Neural progenitor cell (in vitro differentiated cells): ENCODE results near the gene OR52W1. TPM values are rescaled to one million over a fixed set of nuclear protein-coding genes. Genes with fewer than 3 reads are reported as not detected.

ENCODE experiments used
- DNase-seq: peaks from one replicate; pipeline ENCODE4 v3.0.0-alpha.2; 2016; ENCODE audit warnings: low spot score
- H2AFZ ChIP-seq: fragments of 200-600 bp; sonication (generic); replicated peaks from 2 replicates; pipeline ENCODE4 v1.6.1; 2016; ENCODE audit warnings: antibody characterized with exemption
- H3F3A ChIP-seq: fragments of 200-600 bp; sonication (generic); 2 replicates; pipeline ENCODE4 v1.6.1; 2016; ENCODE audit warnings: antibody characterized with exemption, low read depth
- H3K27ac ChIP-seq: fragments of 200-600 bp; sonication (generic); 2 replicates; pipeline ENCODE4 v1.5.1; 2016; ENCODE audit warnings: mild to moderate bottlenecking
- H3K27me3 ChIP-seq: fragments of 200-600 bp; sonication (generic); 2 replicates; pipeline ENCODE4 v1.6.1; 2016; ENCODE audit warnings: mild to moderate bottlenecking, moderate library complexity
- H3K36me3 ChIP-seq: fragments of 200-600 bp; sonication (generic); 2 replicates; pipeline ENCODE4 v1.5.1; 2016
- H3K4me1 ChIP-seq: fragments of 200-600 bp; sonication (generic); 2 replicates; pipeline ENCODE4 v1.6.1; 2016; ENCODE audit warnings: mixed run types
- H3K4me2 ChIP-seq: fragments of 200-600 bp; sonication (generic); 2 replicates; pipeline ENCODE4 v1.6.1; 2016
- H3K4me3 ChIP-seq: fragments of 200-600 bp; sonication (generic); 2 replicates; pipeline ENCODE4 v1.5.1; 2016
- H3K79me2 ChIP-seq: fragments of 200-600 bp; sonication (generic); 2 replicates; pipeline ENCODE4 v1.6.1; 2016; ENCODE audit warnings: low read depth
- H3K9ac ChIP-seq: fragments of 200-600 bp; sonication (generic); 2 replicates; pipeline ENCODE4 v1.6.1; 2016
- H3K9me3 ChIP-seq: fragments of 200-600 bp; sonication (generic); 2 replicates; pipeline ENCODE4 v1.5.1; 2016; ENCODE audit warnings: low read depth
- H4K20me1 ChIP-seq: fragments of 200-600 bp; sonication (generic); 2 replicates; pipeline ENCODE4 v1.6.1; 2016; ENCODE audit warnings: low read depth
- H3K27ac Mint-ChIP-seq: 3 replicates; pipeline ENCODE4 v1.8.0; 2021; ENCODE audit warnings: mixed read lengths
- H3K27me3 Mint-ChIP-seq: 2 replicates; pipeline ENCODE4 v1.8.0; 2022; ENCODE audit warnings: low read depth, mild to moderate bottlenecking, inconsistent platforms, moderate library complexity, mixed read lengths; ENCODE audit not compliant: insufficient read depth
- H3K36me3 Mint-ChIP-seq: 3 replicates; pipeline ENCODE4 v1.8.0; 2021; ENCODE audit warnings: mixed read lengths
- H3K4me1 Mint-ChIP-seq: 3 replicates; pipeline ENCODE4 v1.8.0; 2021; ENCODE audit warnings: mixed read lengths
- H3K4me3 Mint-ChIP-seq: 3 replicates; pipeline ENCODE4 v1.8.0; 2021; ENCODE audit warnings: mild to moderate bottlenecking, moderate library complexity, mixed read lengths
- H3K9me3 Mint-ChIP-seq: 3 replicates; pipeline ENCODE4 v1.8.0; 2020; ENCODE audit warnings: mixed read lengths
- CTCF ChIP-seq: fragments of 200-600 bp; sonication (generic); IDR thresholded peaks from 2 replicates; pipeline ENCODE4 v1.5.1; 2017; ENCODE audit warnings: antibody characterized with exemption, mild to moderate bottlenecking
- EZH2 ChIP-seq: fragments of 200-600 bp; sonication (generic); IDR thresholded peaks from 2 replicates; pipeline ENCODE4 v1.6.1; 2017; ENCODE audit warnings: antibody characterized with exemption, mild to moderate bottlenecking, moderate library complexity
- EZH2phosphoT487 ChIP-seq: fragments of 200-600 bp; sonication (generic); IDR thresholded peaks from 2 replicates; pipeline ENCODE4 v1.6.1; 2017; ENCODE audit warnings: antibody characterized with exemption
- total RNA-seq: library from RNA; depleted of rRNA; stranded (reverse); fragments of >200 nt; gene quantifications from 2 replicates; pipeline ENCODE4 v1.2.3, GENCODE V29; 2015; ENCODE audit warnings: low replicate concordance

Gene OR52W1
- total RNA-seq, 1 donor from 2014 or later: not detected

- H3K27ac Mint-ChIP-seq: no peak overlapping the region
- DNase-seq: no peak
- no peak overlapping the region for H3K4me3 Mint-ChIP-seq
- peaks cover 16% of the 10 kb centered on the region for H3K79me2 ChIP-seq
- no peaks in the 10 kb centered on the region for H3K9me3 ChIP-seq
- no peak overlapping the region for H3K27ac ChIP-seq
- H4K20me1 ChIP-seq: peaks cover 4% of the 10 kb centered on the region
- no peaks in the 10 kb centered on the region for H3K36me3 ChIP-seq
- no peak overlapping the region for H2AFZ ChIP-seq
- no peak overlapping the region for H3K9ac ChIP-seq
- peaks cover 6% of the 10 kb centered on the region for H3K9me3 Mint-ChIP-seq
- no peak overlapping the region for H3K4me3 ChIP-seq
- H3K27me3 Mint-ChIP-seq: peaks cover 9% of the 10 kb centered on the region
- no peak overlapping the region for H3K4me2 ChIP-seq
- peaks cover 13% of the 10 kb centered on the region for H3K4me1 Mint-ChIP-seq
- peaks cover 8% of the 10 kb centered on the region for H3K4me1 ChIP-seq
- no peak for TF ChIP-seq EZH2
- no peak for TF ChIP-seq CTCF
- no peak for TF ChIP-seq EZH2phosphoT487
- H3F3A ChIP-seq: peaks cover 12% of the 10 kb centered on the region
- no peaks in the 10 kb centered on the region for H3K36me3 Mint-ChIP-seq
- H3K27me3 ChIP-seq: no peaks in the 10 kb centered on the region
Observed at GRCh38 chr11:6237761-6238302, 38.8 kb downstream of the OR52W1 start.

DNA sequence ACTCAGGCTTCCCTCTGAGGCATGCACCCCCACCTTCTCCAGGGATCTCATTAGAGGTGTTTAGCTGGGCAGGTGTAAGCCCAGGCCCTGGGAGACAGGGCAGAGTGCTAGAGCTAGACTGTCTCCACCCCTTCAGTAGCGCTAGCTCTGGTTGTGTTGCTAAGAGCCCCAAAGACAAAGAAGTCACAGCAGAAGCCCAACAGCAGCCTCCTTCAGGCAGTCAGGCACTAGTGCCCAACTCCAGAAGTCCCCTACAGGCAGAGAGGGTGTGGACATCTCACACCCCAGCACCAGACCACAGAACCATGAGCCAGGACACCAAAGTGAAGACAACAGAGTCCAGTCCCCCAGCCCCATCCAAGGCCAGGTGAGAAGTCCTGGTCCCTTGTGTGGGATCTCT lies 39.9 kb downstream of the OR52W1 start, which contains the start of gene CNGA4:
Gene CNGA4, plus strand, starts transcription at position 188 of the 400 bp plus-strand sequence. Its CDS starts 118 bp downstream, at position 306.
- no peak within 1 kb of the TSS for H3K4me3 ChIP-seq
- H3K4me1 Mint-ChIP-seq: peaks cover 15% of the 10 kb centered on the region
- peak; percentile 14 for DNase-seq

DNA sequence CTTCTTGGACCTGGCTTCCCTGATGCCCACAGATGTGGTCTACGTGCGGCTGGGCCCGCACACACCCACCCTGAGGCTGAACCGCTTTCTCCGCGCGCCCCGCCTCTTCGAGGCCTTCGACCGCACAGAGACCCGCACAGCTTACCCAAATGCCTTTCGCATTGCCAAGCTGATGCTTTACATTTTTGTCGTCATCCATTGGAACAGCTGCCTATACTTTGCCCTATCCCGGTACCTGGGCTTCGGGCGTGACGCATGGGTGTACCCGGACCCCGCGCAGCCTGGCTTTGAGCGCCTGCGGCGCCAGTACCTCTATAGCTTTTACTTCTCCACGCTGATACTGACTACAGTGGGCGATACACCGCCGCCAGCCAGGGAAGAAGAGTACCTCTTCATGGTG lies 41.1 kb downstream of the OR52W1 start:
- TF ChIP-seq EZH2phosphoT487 (no peak), EZH2 (no peak), CTCF (no peak)
- no peak overlapping the region for H3K4me3 ChIP-seq

More for the DNA sequence above, 39.9 kb downstream of the OR52W1 start, which contains the start of gene CNGA4:
- peaks cover 5% of the 10 kb centered on the region for H3K79me2 ChIP-seq
- H3K9me3 ChIP-seq: no peaks in the 10 kb centered on the region
- H2AFZ ChIP-seq: peak within 1 kb of the TSS; percentile 26
- no peaks in the 10 kb centered on the region for H3K4me1 ChIP-seq
- H3K4me2 ChIP-seq: no peak within 1 kb of the TSS
- no peak within 1 kb of the TSS for H3K27ac Mint-ChIP-seq
- no peak for TF ChIP-seq CTCF
- TF ChIP-seq EZH2phosphoT487: no peak
- TF ChIP-seq EZH2: no peak
- H3K27me3 ChIP-seq: no peaks in the 10 kb centered on the region
- no peak within 1 kb of the TSS for H3K9ac ChIP-seq
- no peak within 1 kb of the TSS for H3K27ac ChIP-seq
- no peaks in the 10 kb centered on the region for H3K36me3 Mint-ChIP-seq
- no peak within 1 kb of the TSS for H3K4me3 Mint-ChIP-seq
- peaks cover 12% of the 10 kb centered on the region for H3F3A ChIP-seq
- no peaks in the 10 kb centered on the region for H4K20me1 ChIP-seq
- H3K9me3 Mint-ChIP-seq: peaks cover 6% of the 10 kb centered on the region
- H3K36me3 ChIP-seq: no peaks in the 10 kb centered on the region
- H3K27me3 Mint-ChIP-seq: peaks cover 9% of the 10 kb centered on the region

More for the DNA sequence above, 41.1 kb downstream of the OR52W1 start:
- H3K4me1 ChIP-seq: no peaks in the 10 kb centered on the region
- H3K9me3 ChIP-seq: no peaks in the 10 kb centered on the region
- DNase-seq: no peak
- no peaks in the 10 kb centered on the region for H3K36me3 ChIP-seq
- no peaks in the 10 kb centered on the region for H3K27me3 ChIP-seq
- Mint-ChIP-seq H3K27me3 (peaks cover 14% of the 10 kb centered on the region), H3K9me3 (peaks cover 6% of the 10 kb centered on the region), H3K4me3 (no peak overlapping the region), H3K27ac (no peak overlapping the region), H3K36me3 (no peaks in the 10 kb centered on the region), H3K4me1 (peaks cover 11% of the 10 kb centered on the region)
- no peaks in the 10 kb centered on the region for H4K20me1 ChIP-seq
- H3K4me2 ChIP-seq: no peak overlapping the region
- H3F3A ChIP-seq: peaks cover 10% of the 10 kb centered on the region
- H3K79me2 ChIP-seq: no peaks in the 10 kb centered on the region
- no peak overlapping the region for H3K9ac ChIP-seq
- H3K27ac ChIP-seq: no peak overlapping the region
- no peak overlapping the region for H2AFZ ChIP-seq
